ENCODE data around the gene CUEDC1.

DNA sequence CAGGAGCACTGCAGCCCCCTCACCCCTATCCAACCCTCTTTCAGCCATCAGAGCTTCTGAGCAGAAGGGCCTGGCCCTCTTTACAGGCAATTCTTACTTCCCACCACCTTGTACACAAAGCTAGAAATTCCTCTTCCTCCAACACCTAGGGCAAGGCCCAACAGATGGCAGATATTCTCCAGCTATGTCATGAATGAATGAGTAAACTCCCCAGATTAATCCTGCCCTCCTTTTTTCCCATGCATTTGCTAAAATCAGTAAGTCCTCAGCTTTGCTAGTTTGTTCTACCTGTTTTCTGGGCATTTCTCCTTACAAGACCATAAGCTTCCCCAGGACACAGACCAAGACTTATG, 85.0 kb downstream of the CUEDC1 start:
- no peak for TF ChIP-seq POLR2A (IDR thresholded peaks at IDR 0.05)
- TF ChIP-seq, protein P1, sequence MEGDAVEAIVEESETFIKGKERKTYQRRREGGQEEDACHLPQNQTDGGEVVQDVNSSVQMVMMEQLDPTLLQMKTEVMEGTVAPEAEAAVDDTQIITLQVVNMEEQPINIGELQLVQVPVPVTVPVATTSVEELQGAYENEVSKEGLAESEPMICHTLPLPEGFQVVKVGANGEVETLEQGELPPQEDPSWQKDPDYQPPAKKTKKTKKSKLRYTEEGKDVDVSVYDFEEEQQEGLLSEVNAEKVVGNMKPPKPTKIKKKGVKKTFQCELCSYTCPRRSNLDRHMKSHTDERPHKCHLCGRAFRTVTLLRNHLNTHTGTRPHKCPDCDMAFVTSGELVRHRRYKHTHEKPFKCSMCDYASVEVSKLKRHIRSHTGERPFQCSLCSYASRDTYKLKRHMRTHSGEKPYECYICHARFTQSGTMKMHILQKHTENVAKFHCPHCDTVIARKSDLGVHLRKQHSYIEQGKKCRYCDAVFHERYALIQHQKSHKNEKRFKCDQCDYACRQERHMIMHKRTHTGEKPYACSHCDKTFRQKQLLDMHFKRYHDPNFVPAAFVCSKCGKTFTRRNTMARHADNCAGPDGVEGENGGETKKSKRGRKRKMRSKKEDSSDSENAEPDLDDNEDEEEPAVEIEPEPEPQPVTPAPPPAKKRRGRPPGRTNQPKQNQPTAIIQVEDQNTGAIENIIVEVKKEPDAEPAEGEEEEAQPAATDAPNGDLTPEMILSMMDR (IDR thresholded peaks at IDR 0.05 in 4 of 5, conservative IDR thresholded peaks at IDR 0.05 in 1 of 5) = no peak
